ENCODE results near the gene GPR108. TPM values are rescaled to one million over a fixed set of nuclear protein-coding genes. Genes with fewer than 3 reads are reported as not detected.

Gene GPR108
- polyA plus RNA-seq, 1 experiment: 34.5 TPM

GRCh38 chr19:6706633-6706958 lies 30.8 kb downstream of the GPR108 start:
- ChIA-PET POLR2A (interaction anchor here (0.6 kb wide), 1 partner anchor 592 kb away, joined by 4 read pairs; no protein-coding TSS in a partner anchor), CTCF (no interaction called here)
- Histone ChIP-seq H3K9me3 (ENCODE audit: control insufficient read depth, insufficient read depth, low read length) (no peaks in the 10 kb centered on the region; the same call in 1 of the 2 replicates), H3K27me3 (ENCODE audit: control insufficient read depth, insufficient read depth, low read length) (peaks cover 5% of the 10 kb centered on the region), H3K4me3 (ENCODE audit: low read depth, low read length) (no peak overlapping the region), H3K27ac (ENCODE audit: low read depth, low read length) (no peak overlapping the region)
- DNase-seq (ENCODE audit: low read depth, low spot score): no peak
- TF ChIP-seq CTCF (IDR thresholded peaks at IDR 0.05; ENCODE audit: low read depth, low read length): no peak

- CTCF ChIA-PET: no interaction called here
- POLR2A ChIA-PET: interaction anchor here (0.6 kb wide), 1 partner anchor 591 kb away, joined by 4 read pairs; no protein-coding TSS in a partner anchor
Observed at GRCh38 chr19:6705931-6706632, 31.3 kb downstream of the GPR108 start.

GRCh38 chr19:6700586-6701316 lies 36.6 kb downstream of the GPR108 start:
- TF ChIP-seq CTCF (IDR thresholded peaks at IDR 0.05; ENCODE audit: low read depth, low read length): no peak
- H3K27ac ChIP-seq (ENCODE audit: low read depth, low read length): no peak overlapping the region
- DNase-seq (ENCODE audit: low read depth, low spot score): no peak
- H3K9me3 ChIP-seq (ENCODE audit: control insufficient read depth, insufficient read depth, low read length): no peaks in the 10 kb centered on the region
- no peak overlapping the region for H3K4me3 ChIP-seq (ENCODE audit: low read depth, low read length)
- ChIA-PET CTCF (no interaction called here), POLR2A (no interaction called here)
- H3K27me3 ChIP-seq (ENCODE audit: control insufficient read depth, insufficient read depth, low read length): no peaks in the 10 kb centered on the region

More at GRCh38 chr19:6705931-6706632, 31.3 kb downstream of the GPR108 start:
- no peak overlapping the region for H3K4me3 ChIP-seq (ENCODE audit: low read depth, low read length)
- no peak for DNase-seq (ENCODE audit: low read depth, low spot score)
- no peak overlapping the region for H3K27ac ChIP-seq (ENCODE audit: low read depth, low read length)
- no peaks in the 10 kb centered on the region; the same call in 1 of the 2 replicates for H3K9me3 ChIP-seq (ENCODE audit: control insufficient read depth, insufficient read depth, low read length)
- no peak for TF ChIP-seq CTCF (IDR thresholded peaks at IDR 0.05; ENCODE audit: low read depth, low read length)
- H3K27me3 ChIP-seq (ENCODE audit: control insufficient read depth, insufficient read depth, low read length): peaks cover 3% of the 10 kb centered on the region

GRCh38 chr19:6699935-6700334 lies 37.4 kb downstream of the GPR108 start:
- H3K27ac ChIP-seq (ENCODE audit: low read depth, low read length): no peak overlapping the region
- TF ChIP-seq CTCF (IDR thresholded peaks at IDR 0.05; ENCODE audit: low read depth, low read length): no peak
- H3K4me3 ChIP-seq (ENCODE audit: low read depth, low read length): no peak overlapping the region
- H3K27me3 ChIP-seq (ENCODE audit: control insufficient read depth, insufficient read depth, low read length): no peaks in the 10 kb centered on the region
- no peak for DNase-seq (ENCODE audit: low read depth, low spot score)
- CTCF ChIA-PET: no interaction called here
- H3K9me3 ChIP-seq (ENCODE audit: control insufficient read depth, insufficient read depth, low read length): no peaks in the 10 kb centered on the region
- POLR2A ChIA-PET: no interaction called here

- Histone ChIP-seq H3K9me3 (ENCODE audit: control insufficient read depth, insufficient read depth, low read length) (peaks cover 19% of the 10 kb centered on the region), H3K27me3 (ENCODE audit: control insufficient read depth, insufficient read depth, low read length) (no peaks in the 10 kb centered on the region), H3K27ac (ENCODE audit: low read depth, low read length) (no peak overlapping the region), H3K4me3 (ENCODE audit: low read depth, low read length) (no peak overlapping the region)
- POLR2A ChIA-PET: no interaction called here
- no peak for DNase-seq (ENCODE audit: low read depth, low spot score)
- TF ChIP-seq CTCF (IDR thresholded peaks at IDR 0.05; ENCODE audit: low read depth, low read length): no peak
- CTCF ChIA-PET: interaction anchor here (1.7 kb wide), 1 partner anchor 166 kb away, joined by 4 read pairs; no protein-coding TSS in a partner anchor
Observed at GRCh38 chr19:6697291-6697690, 40.1 kb downstream of the GPR108 start.

All from AG04450 (cell line).